GM20000 (cell line): ENCODE results near the gene ARG2.

Source experiments
- DNase-seq: peaks from one replicate; pipeline ENCODE4 v3.0.0; 2012; ENCODE audit warnings: low spot score
- TF ChIP-seq, protein P1 (sequence below): IDR thresholded peaks from 2 replicates; pipeline ENCODE4 v1.5.1; 2012; ENCODE audit warnings: mild to moderate bottlenecking, control low read depth; ENCODE audit errors: extremely low read depth, missing control alignments

The ARG2 gene

DNA sequence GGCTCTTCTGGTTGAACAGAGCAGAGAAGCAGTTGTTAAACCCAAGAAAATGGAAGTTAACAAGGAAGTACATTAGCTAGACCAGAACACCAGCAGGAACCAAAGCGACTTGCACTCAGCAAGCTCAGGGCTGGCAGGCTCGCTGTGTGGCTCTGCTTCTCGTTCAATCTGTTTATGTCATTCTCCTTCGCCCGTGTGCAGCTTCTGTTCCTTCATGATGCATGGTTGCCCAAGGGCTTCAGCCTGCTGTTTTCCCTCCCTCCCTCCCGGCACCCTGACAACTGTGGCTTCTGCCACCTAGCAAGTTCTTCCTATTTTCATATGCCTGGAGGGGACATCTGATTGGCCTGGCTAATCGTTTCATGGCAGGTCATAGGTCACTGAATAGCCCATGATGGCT, 44.9 kb upstream of the ARG2 start:
- DNase-seq, result no peak
- TF ChIP-seq, protein P1, sequence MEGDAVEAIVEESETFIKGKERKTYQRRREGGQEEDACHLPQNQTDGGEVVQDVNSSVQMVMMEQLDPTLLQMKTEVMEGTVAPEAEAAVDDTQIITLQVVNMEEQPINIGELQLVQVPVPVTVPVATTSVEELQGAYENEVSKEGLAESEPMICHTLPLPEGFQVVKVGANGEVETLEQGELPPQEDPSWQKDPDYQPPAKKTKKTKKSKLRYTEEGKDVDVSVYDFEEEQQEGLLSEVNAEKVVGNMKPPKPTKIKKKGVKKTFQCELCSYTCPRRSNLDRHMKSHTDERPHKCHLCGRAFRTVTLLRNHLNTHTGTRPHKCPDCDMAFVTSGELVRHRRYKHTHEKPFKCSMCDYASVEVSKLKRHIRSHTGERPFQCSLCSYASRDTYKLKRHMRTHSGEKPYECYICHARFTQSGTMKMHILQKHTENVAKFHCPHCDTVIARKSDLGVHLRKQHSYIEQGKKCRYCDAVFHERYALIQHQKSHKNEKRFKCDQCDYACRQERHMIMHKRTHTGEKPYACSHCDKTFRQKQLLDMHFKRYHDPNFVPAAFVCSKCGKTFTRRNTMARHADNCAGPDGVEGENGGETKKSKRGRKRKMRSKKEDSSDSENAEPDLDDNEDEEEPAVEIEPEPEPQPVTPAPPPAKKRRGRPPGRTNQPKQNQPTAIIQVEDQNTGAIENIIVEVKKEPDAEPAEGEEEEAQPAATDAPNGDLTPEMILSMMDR, result no peak

DNA sequence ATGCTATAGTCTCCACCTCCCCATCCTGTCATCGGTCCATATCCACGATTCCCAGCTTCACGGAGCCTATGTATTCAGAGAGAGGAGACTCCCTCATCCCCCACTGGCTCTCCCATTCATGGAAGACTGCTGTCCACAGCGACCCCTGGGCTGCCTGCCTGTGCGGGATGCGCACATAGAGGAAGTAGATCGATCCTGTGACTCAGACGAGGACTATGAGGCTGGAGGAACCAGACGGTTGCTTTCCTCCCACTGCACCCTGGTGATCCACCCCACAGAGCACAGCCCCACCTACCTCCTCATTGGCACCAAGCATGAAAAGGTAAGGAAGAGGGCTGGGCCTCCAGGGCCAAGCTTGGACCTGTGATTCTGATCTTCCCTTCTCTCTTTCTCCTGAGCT, 44.0 kb upstream of the ARG2 start:
- TF ChIP-seq, protein P1, result no peak
- DNase-seq, result no peak

DNA sequence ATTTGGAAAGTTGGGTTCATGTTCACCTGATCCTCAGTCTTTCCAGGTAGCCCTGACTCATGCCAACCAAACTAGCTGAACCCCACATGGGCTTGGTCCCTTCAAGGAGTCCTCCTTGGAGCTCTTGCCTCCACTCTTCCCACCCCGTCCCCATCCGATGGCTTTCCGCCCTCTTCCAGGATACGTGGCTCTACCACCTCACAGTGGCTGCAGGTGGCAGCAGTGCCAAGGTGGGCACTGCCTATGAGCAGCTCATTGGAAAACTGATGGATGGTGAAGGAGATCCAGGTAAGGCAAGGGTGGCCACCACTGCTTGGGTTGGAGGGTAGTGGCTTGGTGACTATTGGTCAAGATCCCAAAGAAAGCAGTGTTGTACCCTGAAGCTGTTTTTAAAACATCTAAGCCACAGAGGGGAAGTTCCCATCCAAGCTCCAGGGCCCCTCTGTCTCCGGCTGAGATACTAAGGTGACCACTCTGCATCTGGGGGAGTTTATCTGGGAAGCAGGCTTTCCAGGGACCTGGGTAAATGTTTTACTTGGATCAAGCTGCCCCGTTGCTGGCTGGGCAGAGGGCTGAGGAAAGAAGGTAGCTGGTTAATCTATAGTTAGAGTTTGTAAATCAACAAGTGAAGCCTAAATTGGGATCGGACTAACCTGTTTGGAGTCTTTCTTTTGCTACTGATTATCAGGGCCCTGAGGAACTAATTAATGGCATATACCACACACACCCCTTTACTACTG, 43.3 kb upstream of the ARG2 start:
- no peak for DNase-seq
- TF ChIP-seq, protein P1, result no peak

DNA sequence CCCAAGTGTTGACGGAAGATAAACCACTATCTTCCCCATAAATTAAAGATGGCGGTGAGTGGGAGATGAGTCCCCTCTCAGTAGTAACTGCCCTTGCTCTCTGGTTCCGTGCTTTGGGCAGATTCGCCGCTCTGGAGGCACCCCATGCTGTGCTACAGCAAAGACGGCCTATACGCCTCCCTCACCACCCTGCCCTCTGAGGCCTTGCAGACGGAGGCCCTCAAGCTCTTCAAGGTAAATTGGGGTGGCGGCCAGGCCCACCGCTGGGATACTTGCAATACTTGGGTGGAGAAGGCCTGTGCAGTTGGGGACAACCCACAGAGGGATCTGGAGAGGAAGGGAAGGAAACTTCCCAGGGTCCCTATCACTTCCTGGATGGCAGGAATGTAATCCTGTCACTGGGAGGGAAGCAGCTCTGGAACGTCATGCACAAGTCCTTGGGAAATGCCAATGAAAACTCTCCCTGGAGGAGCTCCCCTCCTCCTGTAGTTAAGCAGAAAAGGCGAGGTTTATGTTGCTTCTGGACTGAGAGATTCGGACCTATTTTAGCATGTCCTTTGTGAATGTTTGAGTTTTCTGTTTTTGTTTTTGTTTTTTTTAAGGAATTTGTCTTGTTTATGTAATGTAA, 42.4 kb upstream of the ARG2 start:
- DNase-seq, result no peak
- TF ChIP-seq, protein P1, result no peak

DNA sequence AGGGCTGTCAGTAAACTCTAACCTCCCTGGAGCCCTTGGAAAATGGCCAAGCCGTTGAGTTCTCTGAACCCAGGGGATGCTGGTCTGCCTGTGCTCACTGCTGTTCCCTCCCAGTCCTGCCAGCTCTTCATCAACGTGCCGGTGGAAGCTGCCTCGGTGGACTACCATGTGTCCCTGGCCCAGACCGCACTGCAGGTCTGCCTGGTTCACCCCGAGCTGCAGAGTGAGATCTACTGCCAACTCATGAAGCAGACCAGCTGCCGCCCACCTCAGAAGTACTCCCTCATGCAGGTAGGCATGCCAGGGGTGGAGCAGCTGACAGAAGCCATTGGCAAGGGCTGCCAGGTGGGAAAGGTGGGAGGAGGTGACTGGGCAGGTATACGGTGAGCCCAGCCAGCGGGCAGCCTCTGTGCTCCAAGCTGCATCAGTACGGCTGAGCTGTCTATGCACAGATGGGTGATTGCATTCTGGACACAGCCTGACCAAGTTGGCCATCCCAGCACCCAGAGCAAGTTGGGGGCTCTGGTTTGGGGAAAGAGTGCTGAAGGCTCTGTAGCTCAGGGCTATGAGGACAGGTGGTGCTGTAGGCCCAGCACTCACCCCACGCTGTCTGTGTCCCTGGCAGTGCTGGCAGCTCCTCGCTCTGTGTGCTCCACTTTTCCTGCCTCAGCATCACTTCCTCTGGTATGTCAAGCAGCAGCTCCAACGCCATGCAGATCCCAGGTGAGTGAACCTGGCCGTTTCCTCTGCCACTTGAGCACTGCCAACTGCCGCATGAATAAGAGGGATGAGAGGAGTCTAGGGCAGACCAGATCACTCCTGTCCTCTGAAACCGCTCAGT, 41.6 kb upstream of the ARG2 start:
- DNase-seq, result no peak
- TF ChIP-seq, protein P1, result no peak

DNA sequence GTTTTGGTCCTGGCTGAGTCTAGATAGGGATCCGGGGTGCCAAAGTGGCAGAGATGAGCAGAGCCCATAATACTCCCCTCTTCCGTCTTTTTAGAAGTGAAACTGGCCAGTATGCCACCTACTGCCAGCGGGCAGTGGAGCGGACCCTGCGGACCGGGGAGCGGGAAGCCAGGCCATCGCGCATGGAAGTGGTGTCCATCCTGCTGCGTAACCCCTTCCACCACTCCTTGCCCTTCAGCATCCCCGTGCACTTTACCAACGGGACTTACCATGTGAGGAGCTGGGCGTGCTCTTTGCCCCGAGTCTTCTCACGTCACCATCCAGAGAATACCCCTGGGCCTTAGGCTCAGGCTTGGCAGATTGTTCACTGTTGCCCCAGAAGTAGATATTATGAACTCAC, 40.7 kb upstream of the ARG2 start:
- DNase-seq, result no peak
- TF ChIP-seq, protein P1, result no peak

DNA sequence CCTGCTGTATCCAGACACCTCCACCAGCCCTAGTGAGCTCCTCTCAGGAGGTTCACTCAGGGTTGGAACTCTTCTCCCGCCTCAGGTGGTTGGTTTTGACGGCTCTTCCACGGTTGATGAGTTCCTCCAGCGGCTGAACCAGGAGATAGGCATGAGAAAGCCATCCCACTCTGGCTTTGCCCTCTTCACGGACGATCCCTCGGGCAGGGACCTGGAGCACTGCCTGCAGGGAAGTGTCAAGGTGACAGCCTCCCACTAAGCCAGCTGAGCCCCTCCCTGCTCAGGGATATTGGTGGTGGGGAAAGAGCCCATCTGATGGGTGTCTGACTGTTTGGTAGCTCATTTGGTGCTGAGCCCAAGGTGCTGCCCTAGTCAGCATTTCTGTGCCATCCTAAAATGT, 40.1 kb upstream of the ARG2 start:
- TF ChIP-seq, protein P1, result no peak
- no peak for DNase-seq
